GM18868 (cell line): ENCODE data around the gene PBX4.
"Not testable (repeated sequence)": the region's sequence is repeated elsewhere in the genome, so short reads cannot be mapped to it uniquely, and the experiment has no call there.

Experiments used
- ATAC-seq: cut with Tn5 transposase; IDR thresholded peaks from one replicate; pipeline ENCODE4 v1.9.1; 2021; ENCODE audit warnings: mild to moderate bottlenecking, moderate library complexity; ENCODE audit not compliant: unreplicated experiment

Gene PBX4

GRCh38 chr19:19627621-19628500, 9.4 kb upstream of the PBX4 start, which contains the start of gene LPAR2:
Gene LPAR2 (minus strand): TSS chr19:19628220. CDS start chr19:19627275, 945 bp downstream.
- peak; percentile 61 for ATAC-seq

DNA sequence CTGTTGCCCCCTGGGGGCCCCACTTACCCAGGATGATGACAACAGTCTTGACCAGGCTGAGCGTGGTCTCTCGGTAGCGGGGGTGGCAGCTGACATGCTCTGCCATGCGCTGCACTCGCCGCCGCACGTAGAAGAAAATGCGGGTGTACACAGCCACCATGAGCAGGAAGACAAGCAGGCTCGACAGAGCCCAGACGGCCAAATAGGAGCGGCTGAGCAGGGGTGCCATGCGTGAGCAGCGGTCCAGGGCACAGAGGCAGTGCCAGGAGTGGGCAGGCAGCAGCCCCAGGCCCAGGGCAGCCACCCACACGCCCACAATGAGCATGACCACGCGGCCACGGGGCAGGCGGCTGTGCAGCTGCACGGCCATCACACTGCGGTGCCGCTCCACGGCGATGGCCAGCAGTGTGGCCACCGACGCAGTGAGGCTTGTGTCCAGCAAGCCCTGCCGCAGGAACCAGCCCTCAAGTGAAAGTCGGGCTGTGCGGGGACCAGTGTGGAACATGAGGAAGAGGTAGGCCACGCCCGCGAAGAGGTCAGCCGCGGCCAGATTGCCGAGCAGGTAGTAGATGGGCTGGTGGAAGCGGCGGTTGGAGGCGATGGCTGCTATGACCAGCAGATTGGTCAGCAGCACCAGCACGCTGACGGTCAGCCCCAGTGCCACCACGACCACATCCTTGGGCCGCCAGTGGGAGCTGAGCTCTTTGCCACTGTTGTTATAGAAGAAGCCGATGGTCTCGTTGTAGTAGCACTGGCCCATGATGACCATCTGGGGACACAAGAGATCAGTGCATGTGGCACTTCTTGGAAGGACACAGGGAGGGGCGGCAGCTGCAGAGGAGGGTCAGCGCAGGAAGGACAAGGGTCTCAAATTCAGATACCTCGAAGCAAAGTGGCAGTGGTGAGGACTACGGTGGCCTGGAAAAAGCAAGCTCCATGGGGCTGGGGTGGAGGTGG, 8.3 kb upstream of the PBX4 start:
- ATAC-seq, result no peak

GRCh38 chr19:19624032-19624570, 5.6 kb upstream of the PBX4 start:
- no peak for ATAC-seq

- no peak for ATAC-seq
Observed at GRCh38 chr19:19623383-19623782, 4.9 kb upstream of the PBX4 start.

GRCh38 chr19:19619849-19620210, 1.3 kb upstream of the PBX4 start:
- no peak for ATAC-seq

DNA sequence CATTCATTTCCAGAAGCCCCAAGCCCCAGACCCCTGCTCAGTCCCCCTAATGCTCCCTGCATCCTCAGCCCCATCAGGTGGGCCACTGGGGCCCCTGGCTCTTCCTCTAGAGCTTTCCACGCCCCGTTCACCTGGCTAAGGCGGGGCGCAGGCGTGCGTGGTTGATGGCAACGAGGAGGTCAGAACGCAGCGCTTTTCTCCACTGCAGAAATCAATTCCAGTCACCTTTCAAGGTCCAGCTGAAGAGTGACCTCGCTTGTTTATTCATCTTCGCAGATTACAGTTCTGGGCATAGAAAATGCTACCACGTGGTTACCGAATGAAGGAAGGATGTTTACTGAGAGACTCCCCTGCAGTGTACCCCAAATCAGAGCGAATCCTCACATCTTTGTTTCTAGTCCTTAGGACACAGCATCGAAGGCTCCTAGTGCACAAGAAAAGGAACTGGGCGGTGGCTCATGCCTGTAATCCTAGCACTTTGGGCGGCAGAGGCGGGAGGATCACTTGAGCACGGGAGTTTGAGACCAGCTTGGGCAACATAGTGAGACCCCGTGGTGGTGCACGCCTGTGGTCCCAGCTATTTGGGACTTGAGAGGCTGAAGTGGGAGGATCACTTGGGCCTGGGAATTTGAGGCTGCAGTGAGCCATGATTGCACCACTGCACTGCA, 828 bp upstream of the PBX4 start:
- ATAC-seq, result no peak

- ATAC-seq, result no peak
Observed at GRCh38 chr19:19615086-19615485, 3.4 kb downstream of the PBX4 start.

DNA sequence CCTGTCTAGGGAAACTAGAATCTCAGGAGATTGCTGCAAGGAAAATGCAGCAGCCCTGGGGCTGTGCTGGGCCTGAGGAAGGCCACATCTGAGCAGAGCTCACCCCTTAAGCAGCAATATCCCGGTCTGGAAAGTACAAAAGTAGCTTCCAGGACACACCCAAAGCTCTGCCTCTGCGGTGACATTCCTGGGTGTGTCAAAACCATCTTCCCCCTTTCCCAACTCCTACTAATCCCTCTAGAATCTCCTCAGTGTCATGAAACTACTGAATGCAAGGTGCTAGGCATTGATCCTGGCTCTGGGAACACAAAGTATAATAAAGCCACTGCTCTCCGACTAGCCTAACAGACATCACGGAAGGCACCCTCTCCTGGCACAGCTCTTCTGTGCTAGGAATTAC, 5.0 kb downstream of the PBX4 start:
- ATAC-seq, result no peak

- ATAC-seq, result no peak
Observed at GRCh38 chr19:19610376-19611202, 7.9 kb downstream of the PBX4 start.

DNA sequence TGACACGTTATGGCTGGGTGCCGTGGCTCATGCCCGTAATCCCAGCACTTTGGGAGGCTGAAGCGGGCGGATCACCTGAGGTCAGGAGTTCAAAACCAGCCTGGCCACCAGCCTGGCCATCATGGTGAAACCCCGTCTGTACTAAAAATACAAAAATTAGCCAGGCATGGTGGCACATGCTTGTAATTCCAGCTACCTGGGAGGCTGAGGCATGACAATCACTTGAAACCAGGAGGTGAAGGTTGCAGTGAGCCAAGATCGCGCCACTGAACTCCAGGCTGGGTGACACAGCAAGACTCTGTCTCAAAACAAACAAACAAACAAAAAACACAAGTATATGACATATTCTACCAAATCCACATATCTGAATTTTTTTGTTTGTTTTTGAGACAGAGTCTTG, 11.8 kb downstream of the PBX4 start:
- ATAC-seq, result not testable (repeated sequence)

DNA sequence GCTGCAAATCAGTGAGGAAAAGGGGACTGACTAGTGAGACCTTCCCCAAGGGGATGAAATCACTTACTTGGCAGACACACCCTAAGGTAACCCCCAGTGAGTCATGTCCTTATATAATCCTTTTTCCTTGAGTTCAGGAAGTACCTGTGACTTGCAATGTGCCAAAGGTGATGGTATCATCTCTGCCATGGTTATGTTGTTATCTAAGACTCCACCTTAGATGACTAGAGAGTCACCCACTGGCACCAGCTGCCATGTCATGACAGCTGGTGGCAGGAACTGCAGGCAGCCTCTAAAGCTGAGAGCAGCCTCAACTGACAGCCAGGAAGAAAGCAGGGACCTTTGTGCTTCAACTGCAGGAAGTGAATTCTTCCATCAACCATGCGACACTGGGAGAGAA, 12.5 kb downstream of the PBX4 start:
- no peak for ATAC-seq

GRCh38 chr19:19602713-19603324, 15.7 kb downstream of the PBX4 start:
- ATAC-seq, result no peak

DNA sequence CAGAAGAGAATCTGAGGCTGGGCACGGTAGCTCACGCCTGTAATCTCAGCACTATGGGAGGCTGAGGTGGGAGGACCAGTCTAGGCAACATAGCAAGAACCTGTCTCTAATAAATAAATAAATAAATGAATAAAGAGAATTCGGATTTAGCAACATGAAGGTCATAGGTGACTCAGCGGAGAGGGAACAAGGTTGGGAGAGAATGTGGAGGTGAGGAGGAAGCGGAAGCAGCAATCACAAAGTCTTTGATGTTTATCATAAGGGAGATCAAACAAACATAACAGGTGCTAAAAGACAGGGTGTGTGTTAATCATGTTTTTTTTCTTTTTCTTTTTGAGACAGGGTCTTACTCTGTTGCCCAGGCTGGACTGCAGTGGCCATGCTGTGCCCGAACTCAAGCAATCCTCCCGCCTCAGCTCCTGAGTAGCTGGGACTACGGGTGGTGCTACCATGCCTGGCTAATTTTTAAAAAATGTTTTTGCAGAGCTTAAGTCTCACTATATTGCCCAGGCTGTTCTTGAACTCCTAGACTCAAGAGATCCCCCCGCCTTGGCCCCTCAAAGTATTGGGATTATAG, 16.3 kb downstream of the PBX4 start:
- no peak for ATAC-seq

- no peak for ATAC-seq
Observed at GRCh38 chr19:19600793-19601330, 17.6 kb downstream of the PBX4 start.

GRCh38 chr19:19598728-19599451, 19.6 kb downstream of the PBX4 start:
- ATAC-seq, result not testable (repeated sequence)

DNA sequence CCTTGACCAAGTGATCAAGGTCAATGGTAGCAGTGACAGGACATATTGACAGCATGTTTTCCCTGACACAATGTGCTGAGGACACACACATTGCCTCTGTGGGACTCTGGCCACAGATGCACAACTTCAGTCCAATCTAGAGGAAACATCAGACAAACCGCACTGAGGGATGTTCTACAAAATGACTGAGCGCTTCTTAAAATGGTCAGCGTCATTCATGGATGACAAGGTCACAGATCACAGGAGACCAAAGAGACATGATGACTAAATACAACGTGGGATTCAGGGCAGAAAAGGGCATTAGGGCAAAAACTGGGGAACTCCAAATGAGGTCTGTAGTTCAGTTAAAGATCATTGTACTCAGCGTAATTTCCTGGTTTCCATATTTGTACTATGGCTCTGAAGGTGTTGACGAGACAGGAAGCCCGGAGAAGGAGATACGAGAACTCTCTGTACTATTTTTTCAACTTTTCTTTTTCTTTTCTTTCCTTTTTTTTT, 20.6 kb downstream of the PBX4 start:
- peak; percentile 68 for ATAC-seq

DNA sequence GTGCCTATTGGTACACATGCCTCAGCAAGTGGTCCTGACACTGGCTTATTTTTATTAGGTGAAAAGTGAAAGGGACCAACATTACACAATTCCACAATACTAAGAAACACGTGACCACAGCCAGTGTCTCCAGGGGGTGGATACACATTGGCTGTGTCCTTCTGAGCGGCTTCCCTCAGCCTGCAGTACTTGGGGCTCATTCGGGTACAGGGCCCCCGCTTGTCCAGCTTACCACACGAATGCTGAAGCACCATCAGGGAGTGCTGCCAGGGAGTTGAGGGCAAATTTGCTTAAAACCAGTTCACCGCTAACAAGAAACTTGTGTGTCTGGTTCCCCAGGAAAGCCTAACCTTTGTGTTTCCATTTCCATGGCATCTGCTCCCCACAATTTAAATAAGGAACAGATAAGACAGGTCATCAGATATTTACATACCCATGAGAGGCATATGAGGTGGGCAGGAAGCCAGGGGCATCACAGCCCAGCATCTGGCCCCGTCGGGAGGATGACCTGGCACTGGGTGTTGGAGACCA, 23.3 kb downstream of the PBX4 start:
- ATAC-seq, result no peak

DNA sequence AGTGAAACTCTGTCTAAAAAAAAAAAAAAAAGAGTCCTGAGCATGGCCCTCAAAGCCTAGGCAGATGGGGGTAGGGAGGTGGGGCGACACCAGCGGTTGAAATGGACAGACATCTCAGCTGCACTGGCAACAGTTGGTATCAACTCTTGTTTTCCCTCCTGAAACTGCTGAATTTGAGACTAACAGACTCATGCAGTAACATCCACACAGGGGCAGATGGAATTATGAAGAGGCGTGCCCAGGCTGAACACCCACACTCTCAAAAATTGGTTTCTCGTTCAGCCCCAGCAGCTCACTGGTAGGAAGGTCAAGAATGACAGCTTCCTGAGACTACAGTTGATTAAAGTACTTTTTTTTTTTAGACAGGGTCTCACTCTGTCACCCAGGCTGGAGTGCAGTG, 24.1 kb downstream of the PBX4 start:
- no peak for ATAC-seq
